Measurements from ENCODE around the gene SYCN. TPM values are rescaled to one million over a fixed set of nuclear protein-coding genes. Genes with fewer than 3 reads are reported as not detected.

The SYCN gene
- total and polyA plus RNA-seq, 2 of the 13 experiments (the other 11 are each of a cell fraction or from before 2014, with no cell fraction given) = not detected

GRCh38 chr19:39207293-39207836 is 3.3 kb upstream of the SYCN start:
- POLR2A ChIA-PET = no interaction called here
- BruUV-seq (replicated peaks) = no TSS peak
- TF ChIP-seq ZNF768 (CRISPR knock-in tag; IDR thresholded peaks at IDR 0.05) (peak; percentile 68; the same call in 1 of the 2 replicates), MXD1 (CRISPR knock-in tag; IDR thresholded peaks at IDR 0.05) (no peak), ZNF790 (CRISPR knock-in tag; IDR thresholded peaks at IDR 0.05; ENCODE audit: borderline replicate concordance) (no peak), NBN (conservative IDR thresholded peaks at IDR 0.05) (no peak), ZNF841 (CRISPR knock-in tag; IDR thresholded peaks at IDR 0.05; ENCODE audit: borderline replicate concordance) (no peak), EED (CRISPR knock-in tag; IDR thresholded peaks at IDR 0.05) (no peak), GLMP (CRISPR knock-in tag; IDR thresholded peaks at IDR 0.05; ENCODE audit: borderline replicate concordance) (no peak), MIER3 (CRISPR knock-in tag; IDR thresholded peaks at IDR 0.05; ENCODE audit: borderline replicate concordance) (no peak), NR1H2 (CRISPR knock-in tag; IDR thresholded peaks at IDR 0.05; ENCODE audit: borderline replicate concordance, low read depth) (no peak)

More at GRCh38 chr19:39207293-39207836, 3.3 kb upstream of the SYCN start:
- H2AFZ ChIP-seq (ENCODE audit: low read length) = no peak overlapping the region
- H3K27me3 ChIP-seq (ENCODE audit: control insufficient read depth in 1 of 2, insufficient read depth in 2 of 2, low read length in 2 of 2) = peaks cover 6 to 29% of the 10 kb centered on the region in 2 experiments
- H3K36me3 ChIP-seq (replicated peaks in 1 of 2; ENCODE audit: control insufficient read depth in 1 of 2, insufficient read depth in 2 of 2, low read length in 2 of 2) = no peaks in the 10 kb centered on the region
- peaks cover 3% of the 10 kb centered on the region; the same call in 1 of the 2 replicates for H3K4me1 ChIP-seq (ENCODE audit: insufficient read depth, low read length)
- H3K9ac ChIP-seq (ENCODE audit: insufficient read depth, low read depth, low read length) = no peak overlapping the region
- no peak for ATAC-seq
- H3K79me2 ChIP-seq (ENCODE audit: insufficient read depth, low read length) = no peaks in the 10 kb centered on the region
- DNase-seq (ENCODE audit: low spot score) = no peak
- CTCF ChIA-PET (ENCODE audit: low intra/inter-chr PET ratio, low total read pairs) = no interaction called here
- no peaks in the 10 kb centered on the region for H3K9me3 ChIP-seq (ENCODE audit: low read length)
- intact Hi-C loops (cut with micrococcal nuclease; ENCODE audit: unreplicated experiment) (no loop called here), in situ Hi-C loops (cut with HindIII; ENCODE audit: extremely low pct_ligation_motif_present, low pct_unique_long_range_greater_than_20kb) (no loop called here)
- FAIRE-seq = no peak
- H3K4me3 ChIP-seq (replicated peaks in 1 of 3; ENCODE audit: insufficient read depth in 1 of 3, low read depth in 2 of 3, low read length in 3 of 3) = no peak overlapping the region
- H4K20me1 ChIP-seq (ENCODE audit: insufficient read depth, low read length) = no peaks in the 10 kb centered on the region
- 18% methylated on average over 6 of the region's 6 CpGs for WGBS (ENCODE audit: low lambda C conversion rate)
- H3K27ac ChIP-seq (ENCODE audit: extremely low read length, insufficient read depth, low read length) = no peak overlapping the region
- H3K4me2 ChIP-seq (ENCODE audit: low read depth, low read length) = no peak overlapping the region
